Stimulated activated CD4-positive, alpha-beta T cell treated with anti-CD3 and anti-CD28 coated beads, Interleukin-12 subunit alpha, Interleukin-12 subunit beta, amount 100 ng/mL, for 24 hours (primary cell): ENCODE data around the gene FSTL1.
A peak's percentile ranks its signal among the peaks of the same experiment; 100 is the strongest.

Experiments
- DNase-seq, 2 experiments: peaks; one replicate each; pipeline ENCODE4 v3.0.0-alpha.2; 2020; ENCODE audit warnings: low read depth in 2 of 2

FSTL1 gene

GRCh38 chr3:120355486-120355885 lies 95.3 kb downstream of the FSTL1 start:
- DNase-seq: no peak

- DNase-seq: no peak
Observed at GRCh38 chr3:120353463-120353862, 97.3 kb downstream of the FSTL1 start.

GRCh38 chr3:120352017-120352416 lies 98.8 kb downstream of the FSTL1 start:
- DNase-seq: no peak

GRCh38 chr3:120350401-120350941 lies 100.3 kb downstream of the FSTL1 start:
- DNase-seq: no peak

- DNase-seq: no peak
Observed at GRCh38 chr3:120349855-120350125, 101.0 kb downstream of the FSTL1 start.

GRCh38 chr3:120348991-120349854 lies 101.6 kb downstream of the FSTL1 start, which contains the start of gene LRRC58:
LRRC58 (minus strand) TSS chr3:120349354; CDS start chr3:120349243, 111 bp downstream.
- DNase-seq: peak; percentile 78 to 81

GRCh38 chr3:120348065-120348990 lies 102.5 kb downstream of the FSTL1 start:
- DNase-seq: peak; percentile 31 to 39

GRCh38 chr3:120344349-120344748 lies 106.4 kb downstream of the FSTL1 start:
- no peak for DNase-seq
